H9 (cell line): ENCODE results near the gene CRACDL. TPM values are rescaled to one million over a fixed set of nuclear protein-coding genes. Genes with fewer than 3 reads are reported as not detected.

Source experiments
- DNase-seq: peaks from one replicate; pipeline ENCODE4 v3.0.0-alpha.2; 2017
- H2AFZ ChIP-seq: one replicate; pipeline ENCODE4 v1.6.1; 2013; ENCODE audit warnings: mild to moderate bottlenecking, low read length, control low read depth, moderate library complexity
- H2AK5ac ChIP-seq: 2 replicates; pipeline ENCODE4 v1.6.1; 2013; ENCODE audit warnings: low read length, control low read depth, mixed read lengths; ENCODE audit not compliant: insufficient read length
- H2BK120ac ChIP-seq: one replicate; pipeline ENCODE4 v1.6.1; 2013; ENCODE audit warnings: low read depth, mild to moderate bottlenecking, low read length, control low read depth, inconsistent platforms; ENCODE audit not compliant: poor library complexity, severe bottlenecking
- H2BK12ac ChIP-seq: 2 replicates; pipeline ENCODE4 v1.6.1; 2013; ENCODE audit warnings: low read length, control low read depth, mixed read lengths, low read depth; ENCODE audit not compliant: insufficient read length
- H2BK15ac ChIP-seq: 2 replicates; pipeline ENCODE4 v1.6.1; 2013; ENCODE audit warnings: low read depth, low read length, control low read depth
- H2BK20ac ChIP-seq: one replicate; pipeline ENCODE4 v1.6.1; 2013; ENCODE audit warnings: low read depth, mild to moderate bottlenecking, low read length, control low read depth, inconsistent platforms; ENCODE audit not compliant: poor library complexity, severe bottlenecking
- H2BK5ac ChIP-seq: 2 replicates; pipeline ENCODE4 v1.6.1; 2013; ENCODE audit warnings: low read length, control low read depth, mixed read lengths; ENCODE audit not compliant: insufficient read length
- H3K14ac ChIP-seq: 2 replicates; pipeline ENCODE4 v1.6.1; 2013; ENCODE audit warnings: low read length, control low read depth; ENCODE audit not compliant: insufficient read depth
- H3K18ac ChIP-seq: 2 replicates; pipeline ENCODE4 v1.6.1; 2013; ENCODE audit warnings: low read depth, mild to moderate bottlenecking, mixed read lengths, low read length, control low read depth; ENCODE audit not compliant: insufficient read length
- H3K23ac ChIP-seq: 2 replicates; pipeline ENCODE4 v1.6.1; 2013; ENCODE audit warnings: low read length, control low read depth, mixed read lengths, low read depth; ENCODE audit not compliant: insufficient read length
- H3K23me2 ChIP-seq: 2 replicates; pipeline ENCODE4 v1.6.1; 2013; ENCODE audit warnings: low read depth, mild to moderate bottlenecking, mixed read lengths, low read length, control low read depth; ENCODE audit not compliant: insufficient read length, poor library complexity, severe bottlenecking
- H3K27ac ChIP-seq: 2 replicates; pipeline ENCODE4 v1.5.1; 2013; ENCODE audit warnings: low read length, control low read depth, mixed read lengths, low read depth; ENCODE audit not compliant: insufficient read length
- H3K27me3 ChIP-seq: 2 replicates; pipeline ENCODE4 v1.6.1; 2013; ENCODE audit warnings: low read length, control low read depth, inconsistent platforms; ENCODE audit not compliant: insufficient read depth
- H3K4ac ChIP-seq: 2 replicates; pipeline ENCODE4 v1.6.1; 2013; ENCODE audit warnings: low read depth, mild to moderate bottlenecking, control low read depth, inconsistent platforms, low read length, moderate library complexity
- H3K4me1 ChIP-seq: 2 replicates; pipeline ENCODE4 v1.6.1; 2013; ENCODE audit warnings: low read length, control low read depth, inconsistent platforms; ENCODE audit not compliant: insufficient read depth
- H3K4me2 ChIP-seq: 2 replicates; pipeline ENCODE4 v1.6.1; 2013; ENCODE audit warnings: low read length, control low read depth, mixed read lengths; ENCODE audit not compliant: insufficient read length, insufficient read depth
- H3K56ac ChIP-seq: 2 replicates; pipeline ENCODE4 v1.6.1; 2013; ENCODE audit warnings: low read depth, mild to moderate bottlenecking, mixed read lengths, low read length, control low read depth; ENCODE audit not compliant: insufficient read length
- H3K79me1 ChIP-seq: 2 replicates; pipeline ENCODE4 v1.6.1; 2013; ENCODE audit warnings: low read depth, mild to moderate bottlenecking, moderate library complexity, low read length, control low read depth, inconsistent platforms; ENCODE audit not compliant: insufficient read depth, poor library complexity, severe bottlenecking
- H3K79me2 ChIP-seq: 2 replicates; pipeline ENCODE4 v1.6.1; 2013; ENCODE audit warnings: low read length, control low read depth, inconsistent platforms; ENCODE audit not compliant: insufficient read depth
- H3K9ac ChIP-seq: 2 replicates; pipeline ENCODE4 v1.6.1; 2013; ENCODE audit warnings: low read length, control low read depth, mixed read lengths; ENCODE audit not compliant: insufficient read length; ENCODE audit errors: extremely low read depth
- H3K9me3 ChIP-seq: one replicate; pipeline ENCODE4 v1.6.1; 2013; ENCODE audit warnings: low read depth, low read length, inconsistent platforms; ENCODE audit not compliant: control insufficient read depth
- H3T11ph ChIP-seq: one replicate; pipeline ENCODE4 v1.6.1; 2013; ENCODE audit warnings: mild to moderate bottlenecking, low read length, control low read depth, inconsistent platforms
- H4K20me1 ChIP-seq: one replicate; pipeline ENCODE4 v1.6.1; 2013; ENCODE audit not compliant: control insufficient read depth, insufficient read length, insufficient read depth
- H4K5ac ChIP-seq: 2 replicates; pipeline ENCODE4 v1.6.1; 2013; ENCODE audit warnings: low read depth, mild to moderate bottlenecking, mixed read lengths, low read length, control low read depth; ENCODE audit not compliant: insufficient read length
- H4K8ac ChIP-seq: replicated peaks from 2 replicates; pipeline ENCODE4 v1.6.1; 2013; ENCODE audit warnings: low read length, control low read depth, mixed read lengths, low read depth; ENCODE audit not compliant: insufficient read length
- H4K91ac ChIP-seq: 2 replicates; pipeline ENCODE4 v1.6.1; 2013; ENCODE audit warnings: low read depth, mild to moderate bottlenecking, moderate library complexity, mixed read lengths, low read length, control low read depth; ENCODE audit not compliant: insufficient read length
- H3K27ac Mint-ChIP-seq, 3 experiments: 2 replicates in 2 of 3; 3 replicates in 1 of 3; pipeline ENCODE4 v1.8.0; 2020 to 2021; ENCODE audit warnings: mixed read lengths in 3 of 3, mild to moderate bottlenecking in 1 of 3, moderate library complexity in 1 of 3
- H3K27me3 Mint-ChIP-seq: 2 replicates; pipeline ENCODE4 v1.8.0; 2021; ENCODE audit warnings: low read depth, mild to moderate bottlenecking, moderate library complexity, mixed read lengths
- H3K36me3 Mint-ChIP-seq, 3 experiments: 2 replicates in 2 of 3; 3 replicates in 1 of 3; pipeline ENCODE4 v1.8.0; 2020 to 2021; ENCODE audit warnings: low read depth in 3 of 3, mixed read lengths in 3 of 3; ENCODE audit not compliant: insufficient read depth in 1 of 3
- H3K4me1 Mint-ChIP-seq, 2 experiments: 2 replicates each; pipeline ENCODE4 v1.8.0; 2020; ENCODE audit warnings: mixed read lengths in 2 of 2
- H3K4me3 Mint-ChIP-seq, 2 experiments: 2 replicates in 1 of 2; 3 replicates in 1 of 2; pipeline ENCODE4 v1.8.0; 2020 to 2021; ENCODE audit warnings: mild to moderate bottlenecking in 2 of 2, mixed read lengths in 2 of 2, moderate library complexity in 1 of 2
- H3K9me3 Mint-ChIP-seq, 2 experiments: 2 replicates in 1 of 2; 3 replicates in 1 of 2; pipeline ENCODE4 v1.8.0; 2020; ENCODE audit warnings: mild to moderate bottlenecking in 2 of 2, mixed read lengths in 2 of 2, moderate library complexity in 1 of 2
- WGBS: extraction: QIAGEN DNeasy Blood & Tissue Kit; methylation state at CpG from one replicate; pipeline ENCODE4 v1.1.7; 2013; ENCODE audit warnings: missing lambda C conversion rate, low lambda C conversion rate, mixed read lengths; ENCODE audit not compliant: insufficient read length; ENCODE audit errors: extremely low coverage; 5-methylcytosine and 5-hydroxymethylcytosine counted together
- total RNA-seq: library from RNA; stranded (reverse); gene quantifications from 2 replicates; pipeline ENCODE4 v1.2.1, GENCODE V29; 2021
- TF ChIP-seq, protein P1 (sequence below): fragments of 200-600 bp; sonication (generic); conservative IDR thresholded peaks from 3 replicates; pipeline ENCODE4 v1.8.0; 2021; ENCODE audit warnings: antibody characterized with exemption, mild to moderate bottlenecking

Gene CRACDL
- total RNA-seq, 1 experiment from 2014 or later: 0.48 TPM

DNA sequence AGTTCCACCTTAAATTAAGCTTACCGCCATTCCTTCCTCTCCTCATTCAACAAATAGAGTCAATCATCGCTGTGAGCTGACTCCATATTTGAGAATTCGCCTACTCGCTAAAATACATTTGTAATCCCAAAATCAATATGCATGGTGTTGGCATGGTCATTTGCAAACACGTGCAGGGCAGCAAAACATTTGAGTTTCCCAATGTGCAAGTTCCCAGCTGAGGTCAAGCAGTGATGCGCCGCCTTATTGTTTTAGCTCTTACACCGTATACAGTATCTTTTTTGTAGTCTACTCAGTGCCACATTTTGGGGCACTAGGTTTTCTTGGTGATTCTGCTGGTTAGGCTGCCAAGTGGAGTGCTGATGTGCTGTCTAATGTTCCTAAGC, 131.8 kb downstream of the CRACDL start:
- Histone ChIP-seq H2BK12ac (no peak overlapping the region), H2BK20ac (no peak overlapping the region), H4K20me1 (no peaks in the 10 kb centered on the region), H3K56ac (no peak overlapping the region), H3K4me2 (no peak overlapping the region), H3K9me3 (no peaks in the 10 kb centered on the region), H2BK5ac (no peak overlapping the region), H3K79me2 (no peaks in the 10 kb centered on the region), H3K79me1 (no peaks in the 10 kb centered on the region), H3T11ph (no peak overlapping the region), H3K23ac (no peak overlapping the region), H2AFZ (no peak overlapping the region), H4K91ac (no peak overlapping the region), H2AK5ac (no peak overlapping the region), H3K18ac (no peak overlapping the region), H4K8ac (no peak overlapping the region), H3K9ac (no peak overlapping the region), H3K23me2 (no peaks in the 10 kb centered on the region), H2BK15ac (no peak overlapping the region), H3K14ac (no peak overlapping the region), H3K27ac (no peak overlapping the region), H3K27me3 (no peaks in the 10 kb centered on the region), H4K5ac (no peak overlapping the region), H3K4me1 (no peaks in the 10 kb centered on the region), H3K4ac (no peak overlapping the region), H2BK120ac (no peak overlapping the region)
- no peak overlapping the region for H3K4me3 Mint-ChIP-seq
- TF ChIP-seq, protein P1, sequence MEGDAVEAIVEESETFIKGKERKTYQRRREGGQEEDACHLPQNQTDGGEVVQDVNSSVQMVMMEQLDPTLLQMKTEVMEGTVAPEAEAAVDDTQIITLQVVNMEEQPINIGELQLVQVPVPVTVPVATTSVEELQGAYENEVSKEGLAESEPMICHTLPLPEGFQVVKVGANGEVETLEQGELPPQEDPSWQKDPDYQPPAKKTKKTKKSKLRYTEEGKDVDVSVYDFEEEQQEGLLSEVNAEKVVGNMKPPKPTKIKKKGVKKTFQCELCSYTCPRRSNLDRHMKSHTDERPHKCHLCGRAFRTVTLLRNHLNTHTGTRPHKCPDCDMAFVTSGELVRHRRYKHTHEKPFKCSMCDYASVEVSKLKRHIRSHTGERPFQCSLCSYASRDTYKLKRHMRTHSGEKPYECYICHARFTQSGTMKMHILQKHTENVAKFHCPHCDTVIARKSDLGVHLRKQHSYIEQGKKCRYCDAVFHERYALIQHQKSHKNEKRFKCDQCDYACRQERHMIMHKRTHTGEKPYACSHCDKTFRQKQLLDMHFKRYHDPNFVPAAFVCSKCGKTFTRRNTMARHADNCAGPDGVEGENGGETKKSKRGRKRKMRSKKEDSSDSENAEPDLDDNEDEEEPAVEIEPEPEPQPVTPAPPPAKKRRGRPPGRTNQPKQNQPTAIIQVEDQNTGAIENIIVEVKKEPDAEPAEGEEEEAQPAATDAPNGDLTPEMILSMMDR: no peak
- H3K4me1 Mint-ChIP-seq: peaks cover 10% of the 10 kb centered on the region in 2 experiments; a peak in 3 of 4 replicates
- H3K9me3 Mint-ChIP-seq: no peaks in the 10 kb centered on the region
- WGBS: no CpG with 5 or more reads among the region's 8 CpGs
- H3K36me3 Mint-ChIP-seq: no peaks in the 10 kb centered on the region
- H3K27ac Mint-ChIP-seq: no peak overlapping the region
- DNase-seq: no peak
- H3K27me3 Mint-ChIP-seq: peaks cover 13% of the 10 kb centered on the region
